Ishikawa (cell line): ENCODE measurements around the gene CYS1.

ENCODE experiments used
- CEBPB ChIP-seq: IDR thresholded peaks from 2 replicates; pipeline ENCODE4 v1.6.1; 2012
- CREB1 ChIP-seq: IDR thresholded peaks from 2 replicates; pipeline ENCODE4 v1.6.1; 2012; ENCODE audit warnings: low read depth
- EGR1 ChIP-seq: IDR thresholded peaks from 2 replicates; pipeline ENCODE4 v1.6.1; 2012
- EP300 ChIP-seq: IDR thresholded peaks from 2 replicates; pipeline ENCODE4 v1.6.1; 2012; ENCODE audit warnings: borderline replicate concordance
- FOXM1 ChIP-seq: IDR thresholded peaks from 2 replicates; pipeline ENCODE4 v1.6.1; 2012; ENCODE audit warnings: low read depth, borderline replicate concordance
- NFIC ChIP-seq: IDR thresholded peaks from 2 replicates; pipeline ENCODE4 v1.6.1; 2012
- RAD21 ChIP-seq: IDR thresholded peaks from 2 replicates; pipeline ENCODE4 v1.6.1; 2012; ENCODE audit warnings: low read depth
- REST ChIP-seq: IDR thresholded peaks from 2 replicates; pipeline ENCODE4 v1.6.1; 2012; ENCODE audit warnings: low read depth, mild to moderate bottlenecking
- TAF1 ChIP-seq: IDR thresholded peaks from 2 replicates; pipeline ENCODE4 v1.6.1; 2012; ENCODE audit warnings: low read depth, mild to moderate bottlenecking
- TCF12 ChIP-seq: IDR thresholded peaks from 2 replicates; pipeline ENCODE4 v1.6.1; 2012; ENCODE audit warnings: low read depth
- TEAD4 ChIP-seq: IDR thresholded peaks from 2 replicates; pipeline ENCODE4 v1.6.1; 2012
- USF1 ChIP-seq: IDR thresholded peaks from 2 replicates; pipeline ENCODE4 v1.6.1; 2012
- YY1 ChIP-seq: IDR thresholded peaks from 2 replicates; pipeline ENCODE4 v1.6.1; 2012; ENCODE audit warnings: low read depth
- ZBTB7A ChIP-seq: IDR thresholded peaks from 2 replicates; pipeline ENCODE4 v1.6.1; 2012; ENCODE audit warnings: low read depth
- TF ChIP-seq, protein P1 (sequence below): IDR thresholded peaks from 2 replicates; pipeline ENCODE4 v1.6.1; 2012

The CYS1 gene

DNA sequence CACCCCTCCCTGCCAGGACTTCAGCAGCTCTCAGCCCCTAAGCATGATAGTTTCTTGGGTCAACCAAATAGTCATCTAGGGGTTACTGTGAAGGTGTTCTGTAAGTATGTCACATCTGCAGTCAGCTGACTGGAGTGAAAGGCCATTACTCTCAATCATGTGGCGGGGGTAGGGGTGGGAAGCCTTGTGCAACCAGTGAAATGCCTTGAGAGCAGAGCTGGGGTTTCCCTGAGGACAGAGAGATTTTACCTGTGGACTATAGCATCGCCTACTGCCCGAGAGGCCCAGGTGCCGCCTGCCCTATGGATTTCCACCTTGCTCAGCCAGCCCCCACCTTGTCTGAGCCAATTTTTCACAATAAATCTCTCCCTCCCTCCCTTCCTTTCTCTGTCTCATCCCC is 57.8 kb downstream of the CYS1 start:
- no peak for TF ChIP-seq USF1
- TF ChIP-seq RAD21, result no peak
- TF ChIP-seq YY1, result no peak
- no peak for TF ChIP-seq NFIC
- no peak for TF ChIP-seq FOXM1

DNA sequence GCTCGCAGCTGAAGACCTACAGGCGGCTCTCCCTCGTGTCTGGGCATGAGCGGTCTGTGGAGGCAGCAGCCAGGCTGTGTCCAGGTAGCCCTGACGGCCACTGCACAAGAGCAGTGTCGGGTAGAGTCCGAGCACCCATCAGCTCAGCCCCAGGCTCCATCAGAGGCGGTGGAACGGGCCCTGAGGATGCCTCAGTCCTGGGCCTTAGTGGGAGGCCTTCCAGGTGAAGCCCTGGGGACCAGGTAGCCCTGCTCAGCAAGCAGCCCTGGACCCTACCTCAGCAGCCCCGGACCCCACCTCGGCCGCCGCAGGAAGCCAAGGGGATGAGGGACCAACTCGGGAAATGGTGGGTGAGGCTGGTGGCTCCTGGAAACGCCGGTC is 58.2 kb downstream of the CYS1 start:
- TF ChIP-seq EP300 (no peak), FOXM1 (no peak), RAD21 (no peak)
- TF ChIP-seq, protein P1, sequence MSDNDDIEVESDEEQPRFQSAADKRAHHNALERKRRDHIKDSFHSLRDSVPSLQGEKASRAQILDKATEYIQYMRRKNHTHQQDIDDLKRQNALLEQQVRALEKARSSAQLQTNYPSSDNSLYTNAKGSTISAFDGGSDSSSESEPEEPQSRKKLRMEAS, result no peak

GRCh38 chr2:10019602-10020400 is 60.4 kb downstream of the CYS1 start:
- TF ChIP-seq FOXM1, result no peak
- TF ChIP-seq REST, result no peak
- no peak for TF ChIP-seq ZBTB7A
- no peak for TF ChIP-seq TEAD4
- no peak for TF ChIP-seq CEBPB
- no peak for TF ChIP-seq RAD21
- TF ChIP-seq EP300, result no peak

DNA sequence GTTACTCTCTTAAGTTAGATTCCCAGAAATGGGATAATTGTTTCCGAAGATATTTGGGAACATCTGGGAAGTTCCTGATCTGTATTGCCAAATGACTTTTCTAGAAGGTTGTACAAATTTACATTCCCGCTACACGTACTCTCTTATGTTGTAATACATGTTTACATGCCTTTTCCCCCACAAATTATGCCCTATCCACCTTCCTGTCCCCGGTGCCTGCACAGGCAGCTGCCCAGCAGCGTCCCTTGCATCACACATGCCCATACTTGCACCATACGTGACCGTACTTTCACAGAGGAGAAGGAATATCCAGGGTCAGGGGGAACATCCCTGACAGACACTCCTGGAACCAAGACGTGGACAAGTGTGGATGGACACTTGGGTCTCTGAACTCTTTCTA is 61.0 kb downstream of the CYS1 start:
- TF ChIP-seq TCF12 (no peak), REST (no peak), FOXM1 (no peak), EP300 (no peak), ZBTB7A (no peak), YY1 (no peak), RAD21 (no peak)

DNA sequence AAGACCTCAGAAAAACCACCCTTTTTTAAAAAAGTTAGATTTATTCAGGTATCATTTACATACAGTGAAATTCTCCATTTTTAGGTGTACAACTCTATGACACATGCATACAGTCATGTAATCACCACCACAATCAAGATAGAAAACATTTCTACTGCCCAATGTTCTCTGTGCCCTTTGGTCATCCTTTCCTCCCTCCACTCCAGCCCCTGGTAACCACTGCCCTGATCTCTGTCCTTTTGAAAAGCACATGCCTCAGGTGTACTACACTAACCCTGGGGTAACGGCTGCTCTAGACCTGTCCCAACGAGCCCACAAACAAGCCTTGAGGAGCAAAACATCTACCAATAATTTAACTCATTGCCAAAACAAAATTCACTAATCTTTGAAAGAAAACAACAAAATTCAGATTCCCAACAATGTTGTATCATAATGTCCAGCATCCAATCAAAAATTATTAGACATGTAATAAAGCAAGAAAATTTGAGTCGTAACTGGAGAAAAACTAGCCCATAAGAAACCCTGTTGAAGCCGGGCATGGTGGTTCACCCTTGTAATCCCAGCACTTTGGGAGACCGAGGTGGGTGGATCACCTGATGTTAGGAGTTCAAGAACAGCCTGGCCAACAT is 62.8 kb downstream of the CYS1 start:
- no peak for TF ChIP-seq CEBPB
- TF ChIP-seq YY1, result no peak
- TF ChIP-seq, protein P1, result no peak
- no peak for TF ChIP-seq USF1
- no peak for TF ChIP-seq TEAD4
- no peak for TF ChIP-seq FOXM1
- TF ChIP-seq CREB1, result no peak
- no peak for TF ChIP-seq RAD21
- TF ChIP-seq TAF1, result no peak
- TF ChIP-seq REST, result no peak
- no peak for TF ChIP-seq EGR1
- TF ChIP-seq NFIC, result no peak
- no peak for TF ChIP-seq EP300
